CD4-positive, alpha-beta T cell treated with Interferon gamma for 1 hour (primary cell): ENCODE data around the gene RFTN1.

Experiments
- DNase-seq: peaks from one replicate; pipeline ENCODE4 v3.0.0-alpha.2; 2020

Gene RFTN1

GRCh38 chr3:16428612-16429011 lies 84.9 kb downstream of the RFTN1 start:
- DNase-seq = no peak

DNA sequence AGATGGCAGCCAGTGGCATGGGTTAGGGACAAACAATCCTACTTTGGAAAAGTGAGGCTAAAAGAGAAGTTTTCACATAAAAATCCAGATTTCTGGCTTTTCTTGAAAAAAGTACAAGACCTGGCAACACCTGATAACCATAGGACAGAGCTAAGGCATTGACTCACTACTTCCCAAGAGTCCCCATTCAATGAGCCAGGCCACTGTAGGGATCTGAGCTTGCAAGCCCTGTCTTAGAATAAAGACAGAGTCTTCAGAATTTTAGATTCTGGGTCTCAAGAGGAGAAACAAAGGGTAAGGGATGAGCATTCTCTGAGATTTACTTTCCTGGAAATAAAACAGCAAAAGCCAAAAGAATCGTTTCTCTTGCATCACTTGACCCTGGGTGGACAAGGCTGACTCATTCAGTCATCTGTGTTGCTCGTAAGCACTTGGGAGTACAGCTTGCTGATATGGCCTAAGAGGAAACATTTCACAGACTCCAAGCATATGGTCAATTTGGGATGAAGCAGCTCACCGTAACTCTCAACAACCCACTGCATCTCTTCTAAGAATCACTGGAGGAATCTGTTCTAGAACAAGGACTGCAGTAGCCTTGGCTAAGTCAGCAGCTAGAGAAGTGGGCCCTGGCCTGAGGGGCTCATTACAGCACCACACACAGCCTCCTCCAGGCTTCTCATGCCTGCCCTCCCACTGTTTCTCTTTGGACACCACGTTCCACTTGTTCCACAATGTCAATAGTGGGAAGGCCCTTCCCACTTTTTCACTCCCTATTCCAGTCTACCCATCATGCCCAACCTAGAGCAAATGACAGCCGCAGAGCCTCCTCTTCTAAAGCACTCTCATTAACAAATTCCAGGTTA lies 86.2 kb downstream of the RFTN1 start:
- no peak for DNase-seq

GRCh38 chr3:16426665-16427064 lies 86.8 kb downstream of the RFTN1 start:
- DNase-seq = no peak

GRCh38 chr3:16426029-16426400 lies 87.5 kb downstream of the RFTN1 start:
- no peak for DNase-seq

- DNase-seq = no peak
Observed at GRCh38 chr3:16425398-16426028, 88.0 kb downstream of the RFTN1 start.

DNA sequence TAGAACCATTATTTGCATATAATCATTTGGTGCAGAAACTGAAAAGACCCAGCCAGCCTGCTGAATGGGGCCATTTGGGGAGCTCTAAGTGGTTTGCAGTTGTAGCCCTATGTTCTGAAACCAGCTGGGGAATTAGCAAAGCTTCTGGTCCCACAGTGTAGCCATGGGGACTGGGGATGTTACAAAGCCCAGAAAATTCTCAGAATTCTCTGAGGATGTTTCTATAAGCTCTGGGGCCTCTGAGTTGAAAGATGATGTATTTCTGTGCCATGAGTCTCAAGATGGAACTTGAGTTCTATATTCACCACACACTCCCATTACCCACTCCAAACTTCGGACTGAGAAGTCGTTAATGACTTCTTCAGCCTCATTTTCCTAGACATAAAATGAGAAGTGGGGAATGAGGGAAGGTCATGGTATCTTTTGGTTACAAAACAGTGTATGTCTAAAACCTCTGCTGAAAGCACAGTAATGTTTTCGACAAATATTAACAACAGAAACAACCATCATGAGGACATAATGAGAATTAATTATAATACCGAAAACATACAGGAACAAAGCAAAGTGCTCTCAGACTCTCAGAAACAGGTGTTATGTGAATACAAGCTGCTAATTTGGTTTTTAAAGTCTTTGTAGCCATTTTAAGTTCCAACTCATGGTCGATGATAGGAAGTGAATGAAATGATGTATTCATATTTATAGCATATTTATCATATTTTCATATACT lies 89.4 kb downstream of the RFTN1 start:
- no peak for DNase-seq

DNA sequence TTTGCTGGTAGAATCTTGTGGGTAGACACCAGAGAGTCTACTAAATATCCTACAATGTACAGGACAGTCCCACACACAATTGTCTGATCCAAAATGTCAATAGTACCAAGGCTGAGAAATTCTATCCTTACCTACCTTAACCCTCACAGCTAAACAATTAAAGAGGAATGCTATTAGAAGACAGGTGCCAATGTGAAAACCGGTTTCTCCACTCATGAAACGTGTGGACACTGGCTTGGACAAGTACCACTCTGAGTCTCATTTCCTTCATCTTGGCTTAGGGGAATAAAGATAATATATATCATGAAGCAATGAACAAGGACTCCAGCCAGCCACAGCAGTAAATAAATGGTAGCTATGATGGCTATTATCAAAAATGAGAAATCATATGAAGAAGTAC lies 90.2 kb downstream of the RFTN1 start:
- no peak for DNase-seq

GRCh38 chr3:16419640-16420241 lies 93.8 kb downstream of the RFTN1 start:
- DNase-seq = no peak

DNA sequence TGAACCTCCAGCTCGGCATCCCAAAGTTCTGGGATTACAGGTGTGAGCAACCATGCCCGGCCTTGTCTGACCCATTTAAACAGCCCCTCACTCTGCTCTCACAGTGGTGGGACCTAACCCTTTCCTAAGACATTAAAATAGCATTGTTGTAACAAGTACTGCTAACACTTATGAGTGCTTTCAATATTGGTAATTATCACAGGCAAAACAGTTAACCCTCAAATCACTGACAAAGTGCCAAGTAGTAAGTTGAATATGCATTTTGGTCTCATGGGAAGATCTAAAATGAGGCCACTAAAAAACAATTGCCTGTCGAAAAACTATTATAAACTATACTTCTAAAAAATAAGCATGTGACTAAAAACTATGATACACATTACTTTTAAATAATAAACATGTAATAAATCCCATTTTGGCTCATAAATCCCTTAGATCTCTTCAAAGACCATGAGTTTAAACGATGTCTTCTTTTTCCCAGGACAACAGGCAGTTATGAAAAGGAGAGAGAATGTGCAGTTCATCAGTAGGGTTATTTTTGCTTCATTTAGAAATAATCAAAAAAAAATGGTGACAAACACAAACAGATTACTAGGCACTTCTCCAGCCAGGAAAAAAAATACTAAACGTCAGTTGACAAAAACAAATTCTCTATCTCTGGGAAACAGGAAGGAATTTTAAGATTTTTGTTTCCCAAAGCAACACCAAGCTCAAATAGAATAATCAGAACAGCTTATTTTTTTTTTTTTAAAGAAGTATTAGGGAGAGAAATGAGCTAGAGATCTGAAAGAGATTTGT lies 95.4 kb downstream of the RFTN1 start:
- no peak for DNase-seq

DNA sequence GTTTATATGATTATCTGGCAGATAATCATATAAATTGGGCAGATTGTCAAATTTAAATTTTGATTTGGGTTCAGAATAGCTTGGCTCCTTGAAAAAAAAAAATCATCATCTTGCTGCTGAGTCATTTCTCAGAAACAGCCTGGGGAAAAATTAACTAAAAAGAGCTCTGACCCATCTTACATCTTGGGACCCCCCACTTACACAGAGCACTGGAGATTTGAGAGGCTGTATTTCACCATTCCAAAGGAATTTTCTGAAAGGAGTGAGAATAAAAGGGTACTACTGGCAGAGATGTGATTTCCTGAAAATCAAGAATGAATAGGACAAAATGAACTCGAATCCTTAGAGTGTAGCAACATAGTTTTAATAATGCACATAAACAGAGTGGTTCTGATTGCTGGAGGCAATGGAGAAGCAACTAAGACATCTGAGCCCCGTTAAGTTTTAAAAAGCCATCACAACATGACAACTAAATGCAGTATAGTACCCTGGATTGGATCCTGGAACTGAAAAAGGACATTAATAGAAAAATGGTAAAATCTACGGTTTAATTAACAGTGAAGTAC lies 97.5 kb downstream of the RFTN1 start:
- no peak for DNase-seq

DNA sequence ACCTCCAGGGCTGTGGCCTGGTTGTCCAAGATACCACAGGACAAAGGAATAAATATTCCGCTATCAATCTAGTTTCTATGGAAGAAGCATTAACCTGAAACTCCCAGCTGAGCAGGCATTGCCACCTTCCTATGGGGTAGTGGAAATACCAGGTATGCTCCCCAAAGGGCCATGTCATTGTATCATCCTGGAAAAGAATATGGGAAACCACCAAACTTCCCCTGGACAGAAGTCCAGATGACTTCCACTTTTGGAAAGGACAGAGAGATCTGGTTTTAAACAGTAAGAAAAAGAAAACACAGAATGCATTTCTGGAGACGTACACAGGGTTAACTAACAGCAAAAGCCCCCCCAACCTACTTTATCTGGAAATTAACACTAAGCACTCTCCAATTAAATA lies 100.2 kb downstream of the RFTN1 start:
- no peak for DNase-seq

DNA sequence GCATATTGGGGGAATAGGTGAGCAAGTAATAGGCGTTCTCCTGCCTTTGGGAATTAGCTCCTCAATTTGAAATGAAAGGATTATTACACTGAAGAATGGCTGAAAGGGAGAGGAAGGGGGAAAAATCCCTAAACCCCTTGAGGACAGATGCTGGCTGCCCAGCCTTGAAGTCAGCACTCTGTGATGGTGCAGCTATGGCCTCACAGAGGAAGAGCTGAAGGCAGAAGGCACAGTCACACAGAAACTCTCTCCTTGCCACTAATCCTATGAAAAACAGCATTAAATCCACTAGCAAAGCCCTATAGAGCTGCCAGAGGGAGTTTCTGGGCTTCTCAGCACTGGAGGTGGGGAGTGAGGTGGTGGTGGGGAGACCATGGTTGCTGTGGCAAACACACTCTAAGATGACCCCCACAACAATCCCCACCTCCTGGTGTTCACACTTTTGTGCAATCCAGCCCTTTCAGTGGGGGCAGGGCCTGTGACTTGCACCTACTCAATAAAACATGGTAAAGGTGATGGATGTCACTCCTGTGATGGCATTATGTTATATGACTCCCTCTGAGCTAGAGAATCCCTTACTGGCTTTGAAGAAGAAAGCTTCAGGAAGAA lies 101.2 kb downstream of the RFTN1 start:
- DNase-seq = no peak

GRCh38 chr3:16411441-16411840 lies 102.1 kb downstream of the RFTN1 start:
- DNase-seq = no peak

- no peak for DNase-seq
Observed at GRCh38 chr3:16410659-16411058, 102.8 kb downstream of the RFTN1 start.

DNA sequence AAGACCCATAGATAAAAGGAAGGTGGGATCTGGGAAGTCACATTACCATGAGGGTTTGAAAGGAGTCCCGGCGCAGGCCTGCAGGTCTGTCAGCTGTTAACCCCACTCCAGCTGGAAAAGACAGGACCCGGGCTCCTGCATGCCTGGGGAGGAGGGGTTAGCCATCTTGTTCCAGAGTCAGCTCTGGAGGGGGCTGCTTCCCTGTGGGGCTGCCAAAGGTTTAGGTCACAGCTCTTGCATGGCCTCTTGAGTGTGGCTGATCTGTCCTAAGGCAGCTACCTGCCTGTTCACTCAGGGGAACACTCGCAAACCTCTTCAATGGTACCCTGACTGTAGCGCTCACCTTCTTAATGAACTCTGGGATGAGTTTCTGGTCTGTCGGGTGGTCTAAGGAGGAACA lies 104.5 kb downstream of the RFTN1 start:
- no peak for DNase-seq

- DNase-seq = no peak
Observed at GRCh38 chr3:16407366-16407765, 106.1 kb downstream of the RFTN1 start.

DNA sequence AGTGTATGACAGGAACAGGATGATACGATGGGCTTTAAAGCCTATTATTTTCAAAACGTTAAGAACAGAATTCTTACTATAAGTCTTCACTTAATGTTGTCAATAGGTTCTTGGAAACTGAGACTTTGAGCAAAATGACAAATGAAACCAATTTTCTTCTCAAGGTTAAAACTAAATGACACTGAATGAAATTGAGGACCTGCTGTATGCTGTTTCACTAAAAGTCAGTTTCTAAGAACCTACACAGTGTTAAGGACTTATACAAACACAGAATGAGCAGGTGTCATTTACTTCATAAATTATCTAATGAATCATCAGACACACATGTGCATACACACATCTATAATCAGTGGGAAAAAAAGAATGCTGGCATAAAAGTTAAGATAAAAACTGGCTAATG lies 106.9 kb downstream of the RFTN1 start:
- no peak for DNase-seq

- DNase-seq = no peak
Observed at GRCh38 chr3:16406166-16406565, 107.3 kb downstream of the RFTN1 start.

GRCh38 chr3:16404349-16404895 lies 109.1 kb downstream of the RFTN1 start:
- DNase-seq = no peak

GRCh38 chr3:16402451-16402850 lies 111.0 kb downstream of the RFTN1 start:
- no peak for DNase-seq

GRCh38 chr3:16401273-16401672 lies 112.2 kb downstream of the RFTN1 start:
- DNase-seq = no peak
